Stimulated activated CD8-positive, alpha-beta memory T cell treated with anti-CD3 and anti-CD28 coated beads, Interleukin-2, amount 100 ng/mL, for 48 hours (primary cell): Measurements from ENCODE around the gene POLRMT.
"Not testable (repeated sequence)": the region's sequence is repeated elsewhere in the genome, so short reads cannot be mapped to it uniquely, and the experiment has no call there.

ENCODE experiments used
- DNase-seq, 2 donors: peaks; one replicate each; pipeline ENCODE4 v3.0.0-alpha.2; 2020; ENCODE audit warnings: low read depth in 2 of 2

Gene POLRMT

GRCh38 chr19:593505-593904 lies 39.8 kb downstream of the POLRMT start:
- no peak for DNase-seq

GRCh38 chr19:593055-593454 lies 40.3 kb downstream of the POLRMT start:
- no peak for DNase-seq

- no peak for DNase-seq
Observed at GRCh38 chr19:592101-592500, 41.2 kb downstream of the POLRMT start.

GRCh38 chr19:591099-591958 lies 42.0 kb downstream of the POLRMT start:
- DNase-seq, result no peak

- DNase-seq, result no peak
Observed at GRCh38 chr19:590750-591098, 42.6 kb downstream of the POLRMT start.

- DNase-seq, result no peak
Observed at GRCh38 chr19:590396-590745, 43.0 kb downstream of the POLRMT start.

GRCh38 chr19:589693-590395 lies 43.5 kb downstream of the POLRMT start, which contains the start of gene HCN2:
Gene HCN2, plus strand, starts transcription at chr19:589881. Its CDS starts 65 bp downstream, at chr19:589946.
- no peak for DNase-seq

- DNase-seq, result no peak
Observed at GRCh38 chr19:588741-589692, 44.3 kb downstream of the POLRMT start.

- peak in 1 of 2 donors; percentile 57 for DNase-seq
Observed at GRCh38 chr19:588093-588740, 45.1 kb downstream of the POLRMT start.

GRCh38 chr19:585551-586110 lies 47.7 kb downstream of the POLRMT start:
- DNase-seq, result no peak

GRCh38 chr19:585146-585545 lies 48.2 kb downstream of the POLRMT start:
- not testable (repeated sequence) for DNase-seq

GRCh38 chr19:584240-585001 lies 48.9 kb downstream of the POLRMT start:
- peak; percentile 50 to 58 for DNase-seq

- DNase-seq, result no peak
Observed at GRCh38 chr19:583968-584239, 49.4 kb downstream of the POLRMT start.

- DNase-seq, result no peak
Observed at GRCh38 chr19:583198-583967, 50.0 kb downstream of the POLRMT start.

GRCh38 chr19:582497-583197 lies 50.7 kb downstream of the POLRMT start:
- no peak for DNase-seq

- DNase-seq, result no peak
Observed at GRCh38 chr19:581399-582111, 51.8 kb downstream of the POLRMT start.

GRCh38 chr19:580274-580835 lies 53.0 kb downstream of the POLRMT start:
- no peak for DNase-seq

- no peak for DNase-seq
Observed at GRCh38 chr19:579842-580155, 53.5 kb downstream of the POLRMT start.
